Subcutaneous preadipocyte (primary cell): ENCODE results near the gene SPRR2G. TPM values are rescaled to one million over a fixed set of nuclear protein-coding genes. Genes with fewer than 3 reads are reported as not detected.

Experiments
- small RNA-seq: library from RNA; depleted of rRNA; stranded (forward); fragments of <200 nt; gene quantifications from one replicate; pipeline ENCODE3, GENCODE V24; 2012
- total RNA-seq: library from RNA; depleted of rRNA; stranded (reverse); fragments of >200 nt; gene quantifications from 2 replicates; pipeline ENCODE4 v1.2.3, GENCODE V29; 2012

SPRR2G gene
- total RNA-seq, result not detected in 2 replicates

DNA sequence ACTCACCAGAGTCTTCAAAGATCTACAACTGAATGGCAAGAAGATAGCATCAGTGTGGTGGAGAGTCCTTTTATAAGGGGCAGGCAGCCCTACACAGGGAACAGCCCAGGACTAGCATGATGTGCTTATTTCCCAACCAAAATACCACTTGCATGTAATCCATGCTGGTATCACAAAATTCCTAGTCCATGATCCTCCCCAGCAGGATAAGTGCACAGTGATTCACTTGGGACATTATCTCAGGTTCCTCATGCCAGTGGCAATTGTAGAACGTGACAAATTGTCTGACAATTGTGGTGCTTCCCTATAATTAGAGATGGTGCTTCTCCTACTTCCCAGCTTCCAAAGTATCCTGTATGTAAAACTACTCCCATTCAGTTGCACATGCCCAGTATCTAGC lies at the start of gene SPRR2G:
Gene SPRR2G (minus strand): TSS at position 45 of the 400 bp plus-strand sequence. CDS start 780 bp downstream, outside the sequence.

DNA sequence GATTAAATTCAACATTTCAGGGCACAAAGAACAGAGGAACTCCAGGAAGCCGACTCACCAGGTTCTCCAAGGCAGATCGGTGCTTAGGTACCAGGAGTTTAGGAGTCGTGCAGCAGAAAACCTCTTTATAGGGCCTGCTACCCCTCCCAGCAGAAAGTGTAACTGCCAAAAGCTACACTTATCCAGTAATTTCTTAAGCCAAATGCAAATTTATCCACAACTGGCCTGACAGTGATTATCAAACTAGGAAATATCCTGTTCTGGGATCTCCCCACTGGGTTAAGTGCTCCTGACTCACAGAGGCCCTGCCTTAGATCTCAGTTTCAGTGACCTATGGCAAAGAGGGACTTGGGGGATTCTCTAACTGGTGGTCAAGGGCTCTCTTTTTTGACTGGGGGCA lies 37.3 kb downstream of the SPRR2G start, which contains the start of gene SPRR2F:
Gene SPRR2F (minus strand): TSS at position 101 of the 400 bp plus-strand sequence. CDS start 783 bp downstream, outside the sequence.

Small RNAs within 50 kb of the gene (small RNA-seq; reads per million reads assigned to genes)
- not detected for gene SPRR2C

Other genes starting within 250 kb of the SPRR2G start
- gene IVL, start 242.3 kb downstream of the SPRR2G start, total RNA-seq, result under 0.01 TPM in 1 of 2 replicates, not detected in the other
- not detected in 2 replicates for gene SPRR5, start 203.7 kb downstream of the SPRR2G start, total RNA-seq
- gene SPRR4, start 180.2 kb downstream of the SPRR2G start, total RNA-seq, result not detected in 2 replicates
- gene SPRR1A, start 166.8 kb downstream of the SPRR2G start, total RNA-seq, result not detected in 2 replicates
- not detected in 2 replicates for gene SPRR3, start 149.1 kb downstream of the SPRR2G start, total RNA-seq
- not detected in 2 replicates for gene SPRR1B, start 119.7 kb downstream of the SPRR2G start, total RNA-seq
- gene SPRR2D, start 109.8 kb downstream of the SPRR2G start, total RNA-seq, result not detected in 2 replicates
- gene SPRR2A, start 93.4 kb downstream of the SPRR2G start, total RNA-seq, result not detected in 2 replicates
- gene SPRR2B, start 79.3 kb downstream of the SPRR2G start, total RNA-seq, result not detected in 2 replicates
- gene SPRR2E, start 56.4 kb downstream of the SPRR2G start, total RNA-seq, result not detected in 2 replicates
- gene SPRR2F, start 37.4 kb downstream of the SPRR2G start, total RNA-seq, result not detected in 2 replicates
- gene LELP1, start 52.5 kb upstream of the SPRR2G start, total RNA-seq, result not detected in 2 replicates
- not detected in 2 replicates for gene PRR9, start 66.7 kb upstream of the SPRR2G start, total RNA-seq
- not detected in 2 replicates for gene LORICRIN, start 108.8 kb upstream of the SPRR2G start, total RNA-seq
- gene PGLYRP3, start 162.1 kb upstream of the SPRR2G start, total RNA-seq, result not detected in 2 replicates
- gene PGLYRP4, start 198.0 kb upstream of the SPRR2G start, total RNA-seq, result not detected in 2 replicates
- gene S100A9, start 207.0 kb upstream of the SPRR2G start, total RNA-seq, result not detected in 2 replicates
- not detected in 2 replicates for gene S100A12, start 224.7 kb upstream of the SPRR2G start, total RNA-seq
- gene S100A8, start 240.2 kb upstream of the SPRR2G start, total RNA-seq, result not detected in 2 replicates